Activated CD4-positive, alpha-beta memory T cell treated with anti-CD3 and anti-CD28 coated beads for 36 hours (primary cell): ENCODE results near the gene ZNF778. TPM values are rescaled to one million over a fixed set of nuclear protein-coding genes. Genes with fewer than 3 reads are reported as not detected.

Experiments used
- CTCF ChIA-PET: fragments of 350-600 bp; sonication (Branson Sonifier 250); formaldehyde crosslinking; loops from one replicate; lab custom pipeline; 2021; ENCODE audit warnings: antibody characterized with exemption, inconsistent platforms; lab: Charles Lee
- POLR2A ChIA-PET: fragments of 350-600 bp; sonication (Branson Sonifier 250); formaldehyde crosslinking; loops from one replicate; lab custom pipeline; 2021; ENCODE audit warnings: antibody characterized with exemption; lab: Charles Lee
- DNase-seq: peaks from one replicate; pipeline ENCODE4 v3.0.0-alpha.2; 2020
- H3K27ac Mint-ChIP-seq: one replicate; pipeline ENCODE4 v1.8.0; 2021; ENCODE audit warnings: mixed read lengths
- H3K27me3 Mint-ChIP-seq: one replicate; pipeline ENCODE4 v1.8.0; 2021; ENCODE audit warnings: mixed read lengths
- H3K36me3 Mint-ChIP-seq: one replicate; pipeline ENCODE4 v1.8.0; 2021; ENCODE audit warnings: mixed read lengths
- H3K4me1 Mint-ChIP-seq: one replicate; pipeline ENCODE4 v1.8.0; 2021; ENCODE audit warnings: low read depth, mixed read lengths
- H3K4me3 Mint-ChIP-seq: one replicate; pipeline ENCODE4 v1.8.0; 2021; ENCODE audit warnings: mild to moderate bottlenecking, mixed read lengths
- H3K9me3 Mint-ChIP-seq: one replicate; pipeline ENCODE4 v1.8.0; 2021; ENCODE audit warnings: mixed read lengths
- intact Hi-C: fragments of 100-400 bp; cut with micrococcal nuclease; formaldehyde crosslinking; loops from one replicate; pipeline ENCODE4 v1.15.1; 2023
- total RNA-seq, 2 experiments: library from RNA; stranded (reverse); gene quantifications; one replicate each; pipeline ENCODE4 v1.2.3, GENCODE V29; 2021

Gene ZNF778
- total RNA-seq, 2 experiments from 2014 or later: 7.4 to 7.9 TPM

- no peaks in the 10 kb centered on the region for H3K27me3 Mint-ChIP-seq
- peak overlapping the region; percentile 75 for H3K4me3 Mint-ChIP-seq
These were observed 440 bp upstream of the ZNF778 start for GRCh38 chr16:89217138-89217387.

GRCh38 chr16:89219365-89219764 is 1.9 kb downstream of the ZNF778 start:
- Mint-ChIP-seq H3K9me3 (no peaks in the 10 kb centered on the region), H3K27ac (no peak overlapping the region), H3K4me3 (peak overlapping the region; percentile 57), H3K36me3 (peaks cover 13% of the 10 kb centered on the region), H3K4me1 (peaks cover 10% of the 10 kb centered on the region), H3K27me3 (no peaks in the 10 kb centered on the region)
- POLR2A ChIA-PET: no interaction called here
- CTCF ChIA-PET: interaction anchor here (1.2 kb wide), 1 partner anchor 21 kb away, joined by 4 read pairs; no protein-coding TSS in a partner anchor
- no peak for DNase-seq
- intact Hi-C loops: loop anchor here (10.0 kb wide), 1 partner anchor 125 kb away; the partner anchor contains the start of gene ACSF3

More at GRCh38 chr16:89217138-89217387, 440 bp upstream of the ZNF778 start:
- Mint-ChIP-seq H3K27ac (peak overlapping the region; percentile 75), H3K9me3 (no peaks in the 10 kb centered on the region), H3K4me1 (peaks cover 10% of the 10 kb centered on the region), H3K36me3 (peaks cover 4% of the 10 kb centered on the region)
- POLR2A ChIA-PET: interaction anchor here (1.0 to 1.2 kb wide), 3 partner anchors 24 to 124 kb away, joined by 3 to 5 read pairs (median 3); partner anchors contain the start of gene ACSF3
- intact Hi-C loops: loop anchor here (1.0 to 10.0 kb wide), 3 partner anchors 23 to 190 kb away; partner anchors contain the start of gene ACSF3
- CTCF ChIA-PET: interaction anchor here (1.2 to 1.5 kb wide), 4 partner anchors 23 to 405 kb away, joined by 3 to 16 read pairs (median 4); partner anchors contain the start of gene APRT
- no peak for DNase-seq

GRCh38 chr16:89221604-89222003 is 4.1 kb downstream of the ZNF778 start:
- H3K27ac Mint-ChIP-seq: no peak overlapping the region
- no peaks in the 10 kb centered on the region for H3K27me3 Mint-ChIP-seq
- intact Hi-C loops: no loop called here
- ChIA-PET POLR2A (no interaction called here), CTCF (no interaction called here)
- H3K9me3 Mint-ChIP-seq: peaks cover 3% of the 10 kb centered on the region
- DNase-seq: no peak
- H3K4me1 Mint-ChIP-seq: peaks cover 5% of the 10 kb centered on the region
- peaks cover 33% of the 10 kb centered on the region for H3K36me3 Mint-ChIP-seq
- no peak overlapping the region for H3K4me3 Mint-ChIP-seq

- Mint-ChIP-seq H3K27me3 (no peaks in the 10 kb centered on the region), H3K9me3 (peaks cover 16% of the 10 kb centered on the region), H3K36me3 (peaks cover 46% of the 10 kb centered on the region), H3K4me1 (peaks cover 3% of the 10 kb centered on the region), H3K4me3 (no peak overlapping the region), H3K27ac (no peak overlapping the region)
- DNase-seq: no peak
- ChIA-PET CTCF (no interaction called here), POLR2A (no interaction called here)
- intact Hi-C loops: no loop called here
These were observed 5.4 kb downstream of the ZNF778 start for GRCh38 chr16:89222931-89223330.

GRCh38 chr16:89224665-89225064 is 7.2 kb downstream of the ZNF778 start:
- peaks cover 29% of the 10 kb centered on the region for H3K9me3 Mint-ChIP-seq
- H3K27ac Mint-ChIP-seq: no peak overlapping the region
- H3K27me3 Mint-ChIP-seq: no peaks in the 10 kb centered on the region
- H3K4me3 Mint-ChIP-seq: no peak overlapping the region
- no peak for DNase-seq
- peaks cover 59% of the 10 kb centered on the region for H3K36me3 Mint-ChIP-seq
- H3K4me1 Mint-ChIP-seq: no peaks in the 10 kb centered on the region
- POLR2A ChIA-PET: no interaction called here
- intact Hi-C loops: no loop called here
- CTCF ChIA-PET: interaction anchor here (0.6 kb wide), 2 partner anchors 9 to 139 kb away, joined by 3 to 5 read pairs; no protein-coding TSS in a partner anchor

GRCh38 chr16:89230255-89230654 is 12.8 kb downstream of the ZNF778 start:
- POLR2A ChIA-PET: no interaction called here
- Mint-ChIP-seq H3K27ac (no peak overlapping the region), H3K27me3 (no peaks in the 10 kb centered on the region), H3K36me3 (peaks cover 68% of the 10 kb centered on the region), H3K4me3 (no peak overlapping the region), H3K4me1 (no peaks in the 10 kb centered on the region), H3K9me3 (peaks cover 29% of the 10 kb centered on the region)
- no peak for DNase-seq
- intact Hi-C loops: no loop called here
- CTCF ChIA-PET: no interaction called here

- CTCF ChIA-PET: no interaction called here
- H3K27me3 Mint-ChIP-seq: no peaks in the 10 kb centered on the region
- no peak overlapping the region for H3K4me3 Mint-ChIP-seq
- no peak overlapping the region for H3K27ac Mint-ChIP-seq
- POLR2A ChIA-PET: no interaction called here
- H3K4me1 Mint-ChIP-seq: no peaks in the 10 kb centered on the region
- H3K36me3 Mint-ChIP-seq: peaks cover 53% of the 10 kb centered on the region
- H3K9me3 Mint-ChIP-seq: peaks cover 21% of the 10 kb centered on the region
- intact Hi-C loops: no loop called here
- DNase-seq: no peak
These were observed 14.6 kb downstream of the ZNF778 start for GRCh38 chr16:89232107-89232506.

GRCh38 chr16:89233678-89234490 is 16.4 kb downstream of the ZNF778 start:
- Mint-ChIP-seq H3K4me3 (no peak overlapping the region), H3K36me3 (peaks cover 35% of the 10 kb centered on the region), H3K27me3 (no peaks in the 10 kb centered on the region), H3K27ac (no peak overlapping the region), H3K4me1 (no peaks in the 10 kb centered on the region), H3K9me3 (peaks cover 3% of the 10 kb centered on the region)
- DNase-seq: no peak
- CTCF ChIA-PET: no interaction called here
- intact Hi-C loops: no loop called here
- POLR2A ChIA-PET: no interaction called here

- peaks cover 4% of the 10 kb centered on the region for H3K4me1 Mint-ChIP-seq
- DNase-seq: no peak
- peaks cover 14% of the 10 kb centered on the region for H3K36me3 Mint-ChIP-seq
- ChIA-PET CTCF (no interaction called here), POLR2A (no interaction called here)
- no peaks in the 10 kb centered on the region for H3K27me3 Mint-ChIP-seq
- no peak overlapping the region for H3K27ac Mint-ChIP-seq
- H3K4me3 Mint-ChIP-seq: no peak overlapping the region
- H3K9me3 Mint-ChIP-seq: no peaks in the 10 kb centered on the region
- intact Hi-C loops: no loop called here
These were observed 20.2 kb downstream of the ZNF778 start for GRCh38 chr16:89237733-89238132.

GRCh38 chr16:89241187-89242007 is 23.9 kb downstream of the ZNF778 start:
- DNase-seq: peak; percentile 86
- Mint-ChIP-seq H3K36me3 (peaks cover 3% of the 10 kb centered on the region), H3K27me3 (no peaks in the 10 kb centered on the region), H3K9me3 (no peaks in the 10 kb centered on the region), H3K27ac (peak overlapping the region; percentile 96), H3K4me3 (peak overlapping the region; percentile 97), H3K4me1 (peaks cover 4% of the 10 kb centered on the region)
- POLR2A ChIA-PET: interaction anchor here (0.7 to 1.4 kb wide), 4 partner anchors 24 to 266 kb away, joined by 3 to 5 read pairs (median 4); partner anchors contain the start of gene ZNF778
- CTCF ChIA-PET: interaction anchor here (1.1 to 2.5 kb wide), 9 partner anchors 24 to 650 kb away, joined by 3 to 18 read pairs (median 5); partner anchors contain the start of genes APRT, SPG7 and ZNF778
- intact Hi-C loops: loop anchor here (2.0 to 5.0 kb wide), 3 partner anchors 246 to 319 kb away; partner anchors contain the start of gene RPL13

- Mint-ChIP-seq H3K9me3 (no peaks in the 10 kb centered on the region), H3K27me3 (no peaks in the 10 kb centered on the region), H3K27ac (no peak overlapping the region), H3K4me1 (peaks cover 6% of the 10 kb centered on the region), H3K4me3 (peak overlapping the region; percentile 20), H3K36me3 (peaks cover 3% of the 10 kb centered on the region)
- ChIA-PET POLR2A (no interaction called here), CTCF (interaction anchor here (0.9 kb wide), 1 partner anchor 27 kb away, joined by 3 read pairs; no protein-coding TSS in a partner anchor)
- DNase-seq: no peak
- intact Hi-C loops: loop anchor here (5.0 kb wide), 1 partner anchor 245 kb away; no protein-coding TSS in a partner anchor
These were observed 25.3 kb downstream of the ZNF778 start for GRCh38 chr16:89242795-89243200.
